ENCODE results near the gene RAB21.

The RAB21 gene

GRCh38 chr12:71828813-71829212 is 74.2 kb downstream of the RAB21 start:
- no peak for TF ChIP-seq CTCF (IDR thresholded peaks at IDR 0.05)
- TF ChIP-seq ZFX (IDR thresholded peaks at IDR 0.05; ENCODE audit: borderline replicate concordance), result no peak
- H3K27ac ChIP-seq, result no peak overlapping the region

GRCh38 chr12:71837356-71837755 is 82.7 kb downstream of the RAB21 start:
- H3K27ac ChIP-seq, result no peak overlapping the region
- no peak for TF ChIP-seq ZFX (IDR thresholded peaks at IDR 0.05; ENCODE audit: borderline replicate concordance)
- no peak for TF ChIP-seq CTCF (IDR thresholded peaks at IDR 0.05)

- H3K27ac ChIP-seq, result peak overlapping the region; percentile 86
- TF ChIP-seq CTCF (IDR thresholded peaks at IDR 0.05) (no peak), ZFX (IDR thresholded peaks at IDR 0.05; ENCODE audit: borderline replicate concordance) (no peak)
These were observed 83.6 kb downstream of the RAB21 start for GRCh38 chr12:71838231-71838630.

GRCh38 chr12:71838676-71839075 is 84.0 kb downstream of the RAB21 start:
- TF ChIP-seq ZFX (IDR thresholded peaks at IDR 0.05; ENCODE audit: borderline replicate concordance) (no peak), CTCF (IDR thresholded peaks at IDR 0.05) (no peak)
- H3K27ac ChIP-seq, result peak overlapping the region; percentile 86

- TF ChIP-seq CTCF (IDR thresholded peaks at IDR 0.05) (peak; percentile 1; the same call in 1 of the 2 replicates), ZFX (IDR thresholded peaks at IDR 0.05; ENCODE audit: borderline replicate concordance) (no peak)
- peak overlapping the region; percentile 86 for H3K27ac ChIP-seq
These were observed 85.7 kb downstream of the RAB21 start for GRCh38 chr12:71840231-71840847.

GRCh38 chr12:71846322-71846940 is 91.8 kb downstream of the RAB21 start:
- TF ChIP-seq CTCF (IDR thresholded peaks at IDR 0.05) (peak; percentile 95), ZFX (IDR thresholded peaks at IDR 0.05; ENCODE audit: borderline replicate concordance) (no peak)
- peak overlapping the region; percentile 38 for H3K27ac ChIP-seq

GRCh38 chr12:71848212-71848611 is 93.5 kb downstream of the RAB21 start:
- TF ChIP-seq CTCF (IDR thresholded peaks at IDR 0.05), result no peak
- no peak for TF ChIP-seq ZFX (IDR thresholded peaks at IDR 0.05; ENCODE audit: borderline replicate concordance)
- H3K27ac ChIP-seq, result no peak overlapping the region

Data from 22Rv1 (cell line).